HCT116 (cell line): Measurements from ENCODE around the gene ZMYM4.

Experiments
- ATF3 ChIP-seq: IDR thresholded peaks from 2 replicates; pipeline ENCODE4 v1.6.1; 2012
- CEBPB ChIP-seq: IDR thresholded peaks from 2 replicates; pipeline ENCODE4 v1.6.1; 2012; ENCODE audit warnings: low read depth
- CTCF ChIP-seq, 3 experiments: fragments of 200-600 bp in 1 of 3; sonication (generic) in 1 of 3; IDR thresholded peaks in 2 of 3; conservative IDR thresholded peaks in 1 of 3; 2 replicates each; pipeline ENCODE4 v1.5.1; 2012 to 2017; ENCODE audit warnings: low read depth in 2 of 3, low read length in 2 of 3, antibody characterized with exemption in 1 of 3, borderline replicate concordance in 1 of 3, control low read depth in 1 of 3, mild to moderate bottlenecking in 1 of 3, mixed read lengths in 1 of 3, mixed run types in 1 of 3, moderate library complexity in 1 of 3; ENCODE audit not compliant: insufficient read depth in 1 of 3
- EZH2 ChIP-seq: fragments of 200-600 bp; sonication (generic); IDR thresholded peaks from 2 replicates; pipeline ENCODE4 v1.6.1; 2017; ENCODE audit warnings: antibody characterized with exemption, mixed run types
- POLR2A ChIP-seq: IDR thresholded peaks from 2 replicates; pipeline ENCODE4 v1.7.0; 2011; ENCODE audit warnings: borderline replicate concordance; ENCODE audit not compliant: insufficient read depth, insufficient read length; ENCODE audit errors: extremely low read depth
- POLR2AphosphoS5 ChIP-seq: IDR thresholded peaks from 2 replicates; pipeline ENCODE4 v1.6.1; 2011; ENCODE audit warnings: mild to moderate bottlenecking, low read depth, low read length, moderate library complexity
- RAD21 ChIP-seq: IDR thresholded peaks from 2 replicates; pipeline ENCODE4 v1.6.1; 2012; ENCODE audit warnings: low read depth, mild to moderate bottlenecking
- REST ChIP-seq: IDR thresholded peaks from 2 replicates; pipeline ENCODE4 v1.6.1; 2012; ENCODE audit warnings: low read depth
- YY1 ChIP-seq: IDR thresholded peaks from 2 replicates; pipeline ENCODE4 v1.6.1; 2011; ENCODE audit warnings: low read length, low read depth, moderate library complexity, mild to moderate bottlenecking; ENCODE audit not compliant: insufficient replicate concordance; ENCODE audit errors: extremely low read depth
- ZBTB33 ChIP-seq: IDR thresholded peaks from 2 replicates; pipeline ENCODE4 v1.6.1; 2011; ENCODE audit warnings: mild to moderate bottlenecking, low read length, moderate library complexity; ENCODE audit not compliant: insufficient replicate concordance; ENCODE audit errors: extremely low read depth
- ZFX ChIP-seq: fragments of 450-650 bp; IDR thresholded peaks from 2 replicates; pipeline ENCODE4 v1.6.1; 2017
- ZNF274 ChIP-seq: fragments of 200-500 bp; sonication (Bioruptor generic); IDR thresholded peaks from 2 replicates; pipeline ENCODE4 v1.6.1; 2014; ENCODE audit warnings: mild to moderate bottlenecking, low read depth, low read length, inconsistent platforms

DNA sequence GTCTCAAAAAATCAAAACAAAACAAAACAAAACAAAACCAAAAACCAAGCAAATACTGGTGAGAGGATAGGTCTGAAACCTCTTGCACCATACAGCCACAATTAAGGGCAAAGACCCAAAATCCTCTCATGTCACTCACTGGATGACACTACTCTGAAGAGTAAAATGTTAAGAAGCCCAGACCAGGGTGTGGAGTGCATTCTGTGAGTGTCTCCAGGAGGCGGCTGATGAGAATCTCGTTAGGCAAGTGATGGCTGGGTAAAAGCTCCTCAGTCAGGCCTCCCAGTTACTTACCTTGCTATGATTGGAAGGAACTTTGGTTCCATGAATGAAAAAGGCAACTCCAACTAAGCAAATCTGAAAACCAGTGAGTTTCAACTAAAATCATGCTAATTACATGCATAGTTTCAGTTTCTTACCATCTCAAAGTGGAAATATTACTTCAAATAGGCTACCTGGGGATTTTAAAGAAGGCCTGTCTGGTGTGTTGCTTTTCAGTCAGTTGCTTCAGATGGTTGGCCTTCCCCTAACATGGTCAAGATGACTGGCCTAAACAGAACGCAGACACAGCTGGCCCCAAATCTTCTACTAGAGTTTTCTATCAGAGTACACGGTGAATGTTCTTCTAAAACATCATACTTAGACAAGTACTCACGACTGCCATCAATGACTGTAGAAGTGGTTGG is 193.6 kb downstream of the ZMYM4 start:
- TF ChIP-seq EZH2 = no peak
- TF ChIP-seq POLR2A = no peak
- TF ChIP-seq CEBPB = no peak
- no peak for TF ChIP-seq POLR2AphosphoS5
- TF ChIP-seq CTCF (IDR thresholded peaks at IDR 0.05 in 2 of 3, conservative IDR thresholded peaks at IDR 0.05 in 1 of 3; ENCODE audit: borderline replicate concordance in 1 of 3, insufficient read depth in 1 of 3, low read depth in 2 of 3, low read length in 2 of 3) = no peak
- no peak for TF ChIP-seq REST
- no peak for TF ChIP-seq ATF3
- TF ChIP-seq YY1 = no peak
- TF ChIP-seq RAD21 = no peak
- no peak for TF ChIP-seq ZNF274
- TF ChIP-seq ZBTB33 = no peak
- no peak for TF ChIP-seq ZFX
